ENCODE results near the gene ACTL6B.

ACTL6B gene

GRCh38 chr7:100626530-100627237 is 29.6 kb downstream of the ACTL6B start:
- peak; percentile 89 for DNase-seq

- no peak for DNase-seq
Measured at GRCh38 chr7:100626055-100626454, 30.2 kb downstream of the ACTL6B start.

- no peak for DNase-seq
Measured at GRCh38 chr7:100623951-100624824, 32.1 kb downstream of the ACTL6B start.

GRCh38 chr7:100621554-100621953 is 34.7 kb downstream of the ACTL6B start:
- DNase-seq, result no peak

GRCh38 chr7:100620804-100621203 is 35.4 kb downstream of the ACTL6B start:
- no peak for DNase-seq

GRCh38 chr7:100620239-100620638 is 36.0 kb downstream of the ACTL6B start:
- DNase-seq, result no peak

- no peak for DNase-seq
Measured at GRCh38 chr7:100614308-100614861, 41.9 kb downstream of the ACTL6B start.

- DNase-seq, result no peak
Measured at GRCh38 chr7:100613412-100614175, 42.7 kb downstream of the ACTL6B start.

- peak; percentile 7 for DNase-seq
Measured at GRCh38 chr7:100612730-100613390, 43.4 kb downstream of the ACTL6B start.

GRCh38 chr7:100611983-100612729 is 44.1 kb downstream of the ACTL6B start, which contains the start of gene MOSPD3:
Gene MOSPD3, plus strand, starts transcription at chr7:100612540. Its CDS starts 252 bp downstream, at chr7:100612792.
- DNase-seq, result peak; percentile 98

GRCh38 chr7:100609958-100610357 is 46.3 kb downstream of the ACTL6B start:
- no peak for DNase-seq

- no peak for DNase-seq
Measured at GRCh38 chr7:100607111-100607510, 49.1 kb downstream of the ACTL6B start.

- DNase-seq, result no peak
Measured at GRCh38 chr7:100606313-100606712, 49.9 kb downstream of the ACTL6B start.

GRCh38 chr7:100604976-100605911 is 51.0 kb downstream of the ACTL6B start:
- DNase-seq, result peak; percentile 27

GRCh38 chr7:100604028-100604975 is 51.9 kb downstream of the ACTL6B start:
- DNase-seq, result peak; percentile 67

- DNase-seq, result no peak
Measured at GRCh38 chr7:100603726-100604027, 52.6 kb downstream of the ACTL6B start.

GRCh38 chr7:100602889-100603725 is 53.1 kb downstream of the ACTL6B start:
- no peak for DNase-seq

- no peak for DNase-seq
Measured at GRCh38 chr7:100600730-100601038, 55.6 kb downstream of the ACTL6B start.

All from activated effector memory CD4-positive, alpha-beta T cell treated with Interleukin-2 at 50 U/mL for 16 hours (primary cell).